Tibial artery (tissue), 4 donors: ENCODE measurements around the gene NTRK2.

Experiments
- DNase-seq, 2 donors: peaks; one replicate each; pipeline ENCODE4 v3.0.0-alpha.2; 2019
- H3K27ac ChIP-seq, 2 donors: fragments of 200-600 bp; sonication (generic) in 1 of 2; 1 replicate in 1 of 2; 2 replicates in 1 of 2; pipeline ENCODE4 v1.5.1; 2018 to 2019; ENCODE audit warnings: mild to moderate bottlenecking in 1 of 2
- H3K27me3 ChIP-seq, 2 donors: fragments of 200-600 bp; sonication (generic) in 1 of 2; one replicate each; pipeline versions ENCODE4 v1.5.1 to v1.6.0; 2016 to 2019
- H3K36me3 ChIP-seq, 3 donors: fragments of 200-600 bp; sonication (generic) in 2 of 3; one replicate each; pipeline ENCODE4 v1.5.1; 2016 to 2019; ENCODE audit warnings: mild to moderate bottlenecking in 2 of 3
- H3K4me1 ChIP-seq, 4 donors: fragments of 200-600 bp; sonication (generic) in 2 of 4; 1 replicate in 3 of 4; 2 replicates in 1 of 4; pipeline ENCODE4 v1.5.1; 2016 to 2019
- H3K4me3 ChIP-seq, 2 donors: fragments of 200-600 bp; sonication (generic) in 1 of 2; 1 replicate in 1 of 2; 2 replicates in 1 of 2; pipeline ENCODE4 v1.5.1; 2018 to 2019; ENCODE audit warnings: mild to moderate bottlenecking in 2 of 2
- H3K9me3 ChIP-seq, 3 donors: fragments of 200-600 bp; sonication (generic) in 1 of 3; one replicate each; pipeline ENCODE4 v1.5.1; 2016 to 2019
- intact Hi-C: fragments of 100-400 bp; cut with DNase I; formaldehyde crosslinking; loops from one replicate; pipeline ENCODE4 v1.15.0; 2023; ENCODE audit warnings: low total_unique reads
- TF ChIP-seq, protein P1 (sequence below), 2 experiments: fragments of 200-600 bp in 1 of 2; fragments of 450-650 bp in 1 of 2; IDR thresholded peaks; one replicate each; pipeline ENCODE4 v1.5.1; 2017 to 2019; ENCODE audit warnings: antibody characterized with exemption in 2 of 2, mild to moderate bottlenecking in 1 of 2, moderate library complexity in 1 of 2

Gene NTRK2

DNA sequence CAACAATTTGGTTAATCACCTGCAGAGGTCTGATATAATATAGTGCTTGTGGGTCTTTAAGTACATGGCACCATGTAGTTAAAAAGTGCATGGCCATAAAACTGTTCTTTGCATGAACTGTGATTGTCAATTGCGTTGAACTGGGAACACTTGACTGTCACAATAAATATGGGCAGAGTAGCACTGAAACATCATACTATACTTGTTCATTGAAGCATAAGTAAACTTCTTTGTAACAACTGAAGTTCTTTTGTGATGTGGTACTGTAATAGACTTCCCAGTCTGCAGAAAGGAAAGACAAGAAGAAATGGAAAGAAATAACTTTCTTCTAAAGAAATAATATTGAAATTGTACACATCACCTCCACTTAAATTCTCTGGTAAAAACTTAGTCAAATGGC, 9.8 kb upstream of the NTRK2 start:
- Histone ChIP-seq H3K9me3 (no peaks in the 10 kb centered on the region), H3K4me3 (no peak overlapping the region), H3K27me3 (no peaks in the 10 kb centered on the region), H3K36me3 (no peaks in the 10 kb centered on the region), H3K4me1 (no peaks in the 10 kb centered on the region), H3K27ac (no peak overlapping the region)
- intact Hi-C loops = loop anchor here (10.0 kb wide), 2 partner anchors 485 to 605 kb away; no protein-coding TSS in a partner anchor
- DNase-seq = no peak
- TF ChIP-seq, protein P1, sequence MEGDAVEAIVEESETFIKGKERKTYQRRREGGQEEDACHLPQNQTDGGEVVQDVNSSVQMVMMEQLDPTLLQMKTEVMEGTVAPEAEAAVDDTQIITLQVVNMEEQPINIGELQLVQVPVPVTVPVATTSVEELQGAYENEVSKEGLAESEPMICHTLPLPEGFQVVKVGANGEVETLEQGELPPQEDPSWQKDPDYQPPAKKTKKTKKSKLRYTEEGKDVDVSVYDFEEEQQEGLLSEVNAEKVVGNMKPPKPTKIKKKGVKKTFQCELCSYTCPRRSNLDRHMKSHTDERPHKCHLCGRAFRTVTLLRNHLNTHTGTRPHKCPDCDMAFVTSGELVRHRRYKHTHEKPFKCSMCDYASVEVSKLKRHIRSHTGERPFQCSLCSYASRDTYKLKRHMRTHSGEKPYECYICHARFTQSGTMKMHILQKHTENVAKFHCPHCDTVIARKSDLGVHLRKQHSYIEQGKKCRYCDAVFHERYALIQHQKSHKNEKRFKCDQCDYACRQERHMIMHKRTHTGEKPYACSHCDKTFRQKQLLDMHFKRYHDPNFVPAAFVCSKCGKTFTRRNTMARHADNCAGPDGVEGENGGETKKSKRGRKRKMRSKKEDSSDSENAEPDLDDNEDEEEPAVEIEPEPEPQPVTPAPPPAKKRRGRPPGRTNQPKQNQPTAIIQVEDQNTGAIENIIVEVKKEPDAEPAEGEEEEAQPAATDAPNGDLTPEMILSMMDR (IDR thresholded peaks at IDR 0.05) = no peak

DNA sequence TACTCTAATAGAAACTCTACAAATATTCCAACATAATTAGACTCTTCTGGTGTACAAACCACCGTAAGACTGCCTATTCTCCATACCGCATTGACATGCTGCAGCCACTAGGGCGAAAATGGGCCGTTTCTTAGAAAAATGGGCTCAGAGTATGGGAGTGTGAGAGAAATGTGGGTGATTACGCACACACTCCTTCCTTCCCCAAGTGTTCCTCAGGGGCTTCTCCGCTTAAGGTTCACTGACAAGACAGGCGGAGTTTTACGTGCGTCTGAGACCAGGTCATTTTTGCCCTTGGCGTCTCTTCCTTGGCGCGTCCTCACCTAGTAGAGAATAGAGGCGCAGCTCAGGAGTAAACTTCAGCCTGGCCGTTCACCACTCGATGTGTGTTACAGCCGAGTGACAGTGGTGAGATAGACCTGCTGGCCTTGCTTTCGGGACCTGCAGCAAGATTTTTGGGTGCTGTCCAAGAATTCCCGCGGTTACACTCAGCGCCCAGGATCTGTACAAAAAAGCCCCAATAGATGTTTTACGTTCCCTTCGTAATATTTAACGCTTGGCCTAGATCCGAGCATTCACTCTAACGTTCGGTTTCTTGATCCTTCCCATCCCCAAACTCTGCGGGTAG, 1.8 kb upstream of the NTRK2 start:
- intact Hi-C loops = loop anchor here (5.0 kb wide), 1 partner anchor 285 kb away; no protein-coding TSS in a partner anchor

DNA sequence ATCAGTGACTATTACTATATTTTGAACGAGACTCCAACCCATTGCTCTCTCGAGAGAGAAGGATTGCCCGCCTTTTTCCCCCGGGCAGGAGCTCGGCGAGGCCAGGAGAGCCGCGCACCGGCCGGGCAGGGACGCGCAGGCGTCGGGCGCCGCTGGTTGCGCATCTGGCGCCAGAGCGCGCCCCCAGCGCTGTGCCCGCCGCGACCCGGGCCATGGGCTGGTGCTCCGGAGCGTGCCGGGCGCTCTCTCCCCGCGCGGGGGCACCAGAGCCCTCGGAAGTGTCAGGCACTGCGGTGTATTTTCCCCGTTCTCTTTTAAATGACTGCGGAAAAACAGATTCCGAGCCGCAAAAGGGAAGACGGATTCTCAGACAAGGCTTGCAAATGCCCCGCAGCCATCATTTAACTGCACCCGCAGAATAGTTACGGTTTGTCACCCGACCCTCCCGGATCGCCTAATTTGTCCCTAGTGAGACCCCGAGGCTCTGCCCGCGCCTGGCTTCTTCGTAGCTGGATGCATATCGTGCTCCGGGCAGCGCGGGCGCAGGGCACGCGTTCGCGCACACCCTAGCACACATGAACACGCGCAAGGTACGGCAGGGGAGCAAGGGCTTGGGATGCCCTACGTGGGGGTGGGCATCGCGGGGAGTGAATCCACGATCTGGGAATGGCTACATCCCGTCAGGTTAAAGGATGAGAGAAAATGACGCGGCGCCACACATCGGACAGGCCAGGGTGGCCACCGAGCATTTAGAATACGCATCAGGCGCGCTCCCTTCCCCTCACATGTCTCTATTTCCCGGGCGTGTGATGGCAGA, 1.1 kb upstream of the NTRK2 start:
- TF ChIP-seq, protein P1 (IDR thresholded peaks at IDR 0.05) = peak; percentile 74 to 79
- intact Hi-C loops = loop anchor here (5.0 kb wide), 1 partner anchor 284 kb away; no protein-coding TSS in a partner anchor
- no peaks in the 10 kb centered on the region for H3K9me3 ChIP-seq
- DNase-seq = peak; percentile 72 to 88
- peak overlapping the region; percentile 91 to 92 for H3K27ac ChIP-seq
- peak overlapping the region; percentile 64 to 91 for H3K4me3 ChIP-seq
- no peaks in the 10 kb centered on the region for H3K36me3 ChIP-seq
- peaks cover 0 to 14% (median 5%) of the 10 kb centered on the region in 4 donors for H3K4me1 ChIP-seq
- no peaks in the 10 kb centered on the region for H3K27me3 ChIP-seq

More for the DNA sequence above, 1.8 kb upstream of the NTRK2 start:
- H3K36me3 ChIP-seq = no peaks in the 10 kb centered on the region
- H3K9me3 ChIP-seq = no peaks in the 10 kb centered on the region
- no peak for DNase-seq
- H3K27me3 ChIP-seq = no peaks in the 10 kb centered on the region
- TF ChIP-seq, protein P1 (IDR thresholded peaks at IDR 0.05) = peak; percentile 40 to 45
- peaks cover 0 to 14% (median 2%) of the 10 kb centered on the region in 4 donors for H3K4me1 ChIP-seq
- H3K27ac ChIP-seq = peak overlapping the region; percentile 91 to 92
- H3K4me3 ChIP-seq = peak overlapping the region; percentile 64 to 91

DNA sequence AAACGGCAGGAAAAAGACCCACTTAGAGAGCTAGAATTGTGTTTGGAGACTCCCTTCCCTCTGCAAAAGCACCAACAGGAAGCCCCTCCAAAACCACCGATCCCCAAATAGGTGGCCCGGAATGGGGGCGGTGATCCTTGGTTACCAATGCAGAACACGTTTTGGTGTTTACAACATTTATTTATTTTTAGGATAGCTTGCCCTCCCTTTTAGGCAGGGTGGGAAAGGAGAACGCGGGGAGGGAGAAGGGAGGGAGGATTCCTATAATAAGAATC, 579 bp upstream of the NTRK2 start:
- intact Hi-C loops = loop anchor here (5.0 kb wide), 1 partner anchor 283 kb away; no protein-coding TSS in a partner anchor
- Histone ChIP-seq H3K27me3 (no peaks in the 10 kb centered on the region), H3K4me3 (peak overlapping the region; percentile 64 to 91), H3K36me3 (no peaks in the 10 kb centered on the region), H3K9me3 (no peaks in the 10 kb centered on the region), H3K27ac (peak overlapping the region; percentile 91 to 92), H3K4me1 (peaks cover 0 to 15% (median 7%) of the 10 kb centered on the region in 4 donors)
- DNase-seq = no peak
- TF ChIP-seq, protein P1 (IDR thresholded peaks at IDR 0.05) = no peak

DNA sequence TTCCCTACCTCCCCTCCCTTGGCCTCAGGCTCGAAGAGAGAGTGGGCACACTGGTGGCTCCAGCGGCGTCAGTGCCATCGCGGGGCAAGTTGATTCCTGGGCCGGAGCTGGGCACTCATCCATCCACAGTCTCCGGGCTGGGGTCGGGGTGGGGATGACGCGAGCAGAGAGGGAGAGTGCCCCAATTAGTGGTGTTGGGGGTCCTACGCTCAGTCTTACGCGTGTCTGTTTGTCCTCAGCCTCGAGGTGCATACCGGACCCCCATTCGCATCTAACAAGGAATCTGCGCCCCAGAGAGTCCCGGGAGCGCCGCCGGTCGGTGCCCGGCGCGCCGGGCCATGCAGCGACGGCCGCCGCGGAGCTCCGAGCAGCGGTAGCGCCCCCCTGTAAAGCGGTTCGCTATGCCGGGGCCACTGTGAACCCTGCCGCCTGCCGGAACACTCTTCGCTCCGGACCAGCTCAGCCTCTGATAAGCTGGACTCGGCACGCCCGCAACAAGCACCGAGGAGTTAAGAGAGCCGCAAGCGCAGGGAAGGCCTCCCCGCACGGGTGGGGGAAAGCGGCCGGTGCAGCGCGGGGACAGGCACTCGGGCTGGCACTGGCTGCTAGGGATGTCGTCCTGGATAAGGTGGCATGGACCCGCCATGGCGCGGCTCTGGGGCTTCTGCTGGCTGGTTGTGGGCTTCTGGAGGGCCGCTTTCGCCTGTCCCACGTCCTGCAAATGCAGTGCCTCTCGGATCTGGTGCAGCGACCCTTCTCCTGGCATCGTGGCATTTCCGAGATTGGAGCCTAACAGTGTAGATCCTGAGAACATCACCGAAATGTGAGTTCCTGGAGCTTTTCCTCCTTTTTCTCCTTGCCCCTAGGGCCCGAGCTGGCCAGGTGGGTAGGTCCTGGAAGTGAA, 861 bp downstream of the NTRK2 start:
- no peaks in the 10 kb centered on the region for H3K36me3 ChIP-seq
- peak overlapping the region; percentile 91 to 92 for H3K27ac ChIP-seq
- H3K4me1 ChIP-seq = peaks cover 0 to 28% (median 10%) of the 10 kb centered on the region in 4 donors
- TF ChIP-seq, protein P1 (IDR thresholded peaks at IDR 0.05) = no peak
- no peaks in the 10 kb centered on the region for H3K27me3 ChIP-seq
- peak; percentile 37 to 70 for DNase-seq
- intact Hi-C loops = loop anchor here (10.0 kb wide), 1 partner anchor 114 kb away; no protein-coding TSS in a partner anchor
- H3K4me3 ChIP-seq = peak overlapping the region; percentile 64 to 91
- H3K9me3 ChIP-seq = no peaks in the 10 kb centered on the region
